Stimulated activated CD4-positive, alpha-beta T cell treated with anti-CD3 and anti-CD28 coated beads, TNF-alpha, amount 100 ng/mL, for 4 hours (primary cell): ENCODE measurements around the gene MYO3B.
"Not testable (repeated sequence)": the region's sequence is repeated elsewhere in the genome, so short reads cannot be mapped to it uniquely, and the experiment has no call there.

Source experiments
- DNase-seq, 3 experiments: peaks; one replicate each; pipeline ENCODE4 v3.0.0-alpha.2; 2020; ENCODE audit warnings: low read depth in 3 of 3

The MYO3B gene

DNA sequence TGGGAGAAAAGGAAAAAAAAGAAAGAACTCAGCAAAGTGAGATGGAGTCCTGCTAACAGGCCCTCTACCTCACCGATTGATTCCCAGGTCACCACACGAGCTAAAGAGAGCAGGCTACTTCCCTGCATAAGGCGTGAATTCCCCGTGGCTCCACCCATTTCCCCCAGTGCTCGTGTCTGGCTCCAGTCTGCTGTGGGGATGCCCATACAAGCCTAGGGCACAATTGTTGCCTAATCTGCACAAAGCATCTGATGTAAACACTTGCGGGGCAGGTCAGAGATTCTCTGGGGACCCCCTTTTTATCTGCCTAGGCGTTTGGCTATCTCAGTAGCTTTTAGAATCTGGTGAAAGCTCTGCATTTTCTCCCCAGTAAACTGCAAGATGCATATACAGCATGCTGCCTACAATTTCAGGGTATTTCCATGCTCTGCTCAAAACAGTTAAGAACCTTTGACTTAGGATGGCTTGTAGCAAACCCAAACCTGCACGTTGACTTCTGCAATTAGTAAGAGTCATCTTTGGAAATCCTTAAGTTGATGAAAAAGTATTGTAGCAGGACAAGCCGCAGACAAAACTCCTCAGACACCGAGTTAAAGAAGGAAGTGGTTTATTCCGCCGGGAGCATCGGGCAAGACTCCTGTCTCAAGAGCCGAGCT, 34.8 kb downstream of the MYO3B start:
- DNase-seq: no peak

DNA sequence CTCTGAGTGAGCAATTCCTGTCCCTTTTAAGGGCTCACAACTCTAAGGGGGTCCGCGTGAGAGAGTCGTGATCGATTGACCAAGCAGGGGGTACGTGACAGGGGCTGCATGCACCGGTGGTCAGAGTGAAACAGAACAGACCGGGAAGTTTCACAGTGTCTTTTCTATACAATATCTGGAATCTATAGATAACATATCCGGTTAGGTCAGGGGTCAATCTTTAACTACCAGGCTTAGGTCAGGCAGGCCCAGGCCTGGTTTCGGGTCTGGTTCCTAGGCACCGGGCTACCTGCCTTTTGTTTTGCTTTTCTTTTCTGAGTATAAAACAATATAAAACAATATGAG, 35.3 kb downstream of the MYO3B start:
- not testable (repeated sequence) for DNase-seq

- no peak for DNase-seq
Observed at GRCh38 chr2:170213651-170214050, 35.7 kb downstream of the MYO3B start.

GRCh38 chr2:170214309-170214948, 36.5 kb downstream of the MYO3B start:
- no peak for DNase-seq

DNA sequence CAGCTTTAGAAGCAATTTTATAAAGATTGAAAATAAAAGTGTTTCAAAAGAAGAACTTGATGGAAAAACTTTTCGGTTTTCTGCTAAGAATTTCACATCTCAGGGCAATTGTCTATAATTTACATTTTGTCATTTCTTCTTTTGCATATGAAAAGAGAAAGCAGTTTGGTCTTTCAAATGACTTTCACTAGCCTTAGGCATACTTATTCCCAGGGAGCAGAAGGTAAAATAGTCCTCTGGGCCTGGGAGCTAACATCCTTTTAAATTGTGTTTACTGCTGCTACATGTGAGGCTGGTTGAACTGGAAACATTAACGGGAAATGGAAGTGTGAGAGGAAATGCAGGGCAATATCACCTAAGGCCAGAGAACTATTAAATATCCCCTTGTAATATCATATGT, 37.1 kb downstream of the MYO3B start:
- no peak for DNase-seq

DNA sequence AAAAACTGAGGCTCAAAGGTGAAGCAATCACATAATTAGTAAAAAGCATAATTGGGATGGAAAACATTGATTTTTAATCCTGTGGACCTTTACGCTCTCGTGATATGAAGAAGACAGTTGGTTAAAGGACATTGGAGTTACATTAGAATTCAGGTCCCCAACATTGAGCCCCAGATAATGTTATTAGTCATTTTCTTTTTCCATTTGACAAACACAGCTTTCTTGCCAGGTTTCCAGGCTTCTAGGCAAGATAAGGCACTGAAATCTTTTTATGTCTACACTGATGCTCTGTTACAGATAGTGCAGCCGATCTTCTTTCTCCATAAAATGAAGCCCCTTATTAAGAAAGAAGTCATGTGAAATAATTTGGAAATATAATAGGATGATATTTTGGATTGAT, 38.5 kb downstream of the MYO3B start:
- no peak for DNase-seq

GRCh38 chr2:170216981-170217380, 39.0 kb downstream of the MYO3B start:
- DNase-seq: no peak

DNA sequence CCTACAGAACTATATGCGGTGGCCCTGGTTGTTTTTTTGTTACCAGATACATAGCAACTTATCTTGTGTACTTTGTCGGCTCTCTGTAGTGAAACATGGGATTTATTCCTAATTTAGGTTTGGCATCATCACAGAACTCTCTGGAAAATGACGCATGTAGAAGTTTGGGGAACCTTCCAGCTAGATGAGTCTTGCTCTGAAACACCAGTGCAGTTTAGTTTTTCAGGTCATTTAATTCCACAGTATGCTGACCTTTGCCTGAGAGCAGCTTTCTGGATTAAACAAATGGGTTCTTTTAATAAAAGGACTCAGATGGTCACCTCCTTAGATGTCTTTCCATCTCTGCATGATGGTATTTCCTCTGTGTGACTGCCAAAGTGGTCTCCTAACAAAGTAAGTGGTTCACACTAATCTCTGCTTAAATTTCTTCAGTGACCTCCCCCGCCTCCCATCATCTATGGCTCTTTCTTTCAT, 39.9 kb downstream of the MYO3B start:
- DNase-seq: no peak

- no peak for DNase-seq
Observed at GRCh38 chr2:170218456-170218855, 40.5 kb downstream of the MYO3B start.

- DNase-seq: no peak
Observed at GRCh38 chr2:170218931-170219330, 41.0 kb downstream of the MYO3B start.

DNA sequence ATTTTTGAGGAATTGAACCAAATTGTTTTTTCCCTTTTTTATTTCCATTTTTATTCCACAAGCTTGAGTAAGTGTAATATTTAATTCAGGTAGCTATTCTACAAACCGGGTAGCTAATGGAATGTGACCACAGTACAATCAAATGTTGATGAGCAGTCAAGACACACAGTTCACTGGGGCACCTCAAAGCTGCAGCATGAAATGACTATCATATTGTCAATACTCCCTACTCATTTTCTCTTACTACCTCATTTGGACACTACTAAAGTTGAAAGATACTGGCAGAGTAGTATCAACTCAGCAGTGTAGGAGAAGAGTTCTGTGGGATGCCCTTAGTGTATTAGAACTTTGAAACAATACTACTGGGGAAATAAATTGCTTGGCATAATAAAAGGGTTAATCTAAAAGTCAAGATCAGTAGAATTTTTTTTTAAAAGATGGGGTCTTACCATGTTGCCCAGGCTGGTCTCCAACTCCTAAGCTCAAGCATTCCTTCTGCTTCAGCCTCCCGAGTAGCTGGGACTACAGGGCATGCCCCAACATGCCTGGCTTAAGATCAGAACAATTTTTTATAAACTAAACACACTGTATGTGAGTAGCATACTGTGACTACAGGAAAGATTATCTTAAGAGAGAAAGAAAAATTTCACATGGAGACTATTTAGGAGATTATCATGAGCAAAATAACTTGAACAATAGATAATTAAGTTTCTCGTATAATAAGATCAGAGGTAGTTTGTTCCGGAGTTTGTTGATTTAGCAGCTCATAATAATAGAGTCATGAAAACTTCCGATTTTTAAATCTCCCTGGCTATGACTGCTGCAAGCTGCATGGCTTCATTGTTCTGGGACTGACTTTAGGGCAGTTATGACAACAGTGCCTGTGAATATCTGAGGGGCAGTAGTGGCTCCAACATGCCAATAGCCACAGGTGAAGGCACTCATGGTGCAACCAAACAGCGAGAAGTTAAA, 43.7 kb downstream of the MYO3B start:
- no peak for DNase-seq

DNA sequence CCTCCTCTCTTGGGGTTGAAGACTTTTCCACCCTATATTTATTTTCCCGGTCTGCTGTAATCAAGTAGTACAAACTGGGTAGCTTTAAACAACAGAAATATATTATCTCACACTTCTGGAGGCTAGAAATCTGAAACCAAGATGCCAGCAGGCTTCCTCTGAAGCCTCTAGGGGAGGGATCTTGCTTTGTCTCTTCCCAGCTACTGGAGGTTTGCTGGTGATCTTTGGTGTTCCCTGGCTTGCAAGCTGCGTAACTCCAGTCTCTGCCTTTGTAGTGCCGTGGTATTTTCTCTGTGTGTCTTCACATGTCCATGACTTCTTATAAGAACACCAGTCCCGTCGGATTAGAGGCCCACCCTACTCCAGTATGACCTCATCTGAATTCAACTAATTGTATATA, 44.4 kb downstream of the MYO3B start:
- DNase-seq: no peak

DNA sequence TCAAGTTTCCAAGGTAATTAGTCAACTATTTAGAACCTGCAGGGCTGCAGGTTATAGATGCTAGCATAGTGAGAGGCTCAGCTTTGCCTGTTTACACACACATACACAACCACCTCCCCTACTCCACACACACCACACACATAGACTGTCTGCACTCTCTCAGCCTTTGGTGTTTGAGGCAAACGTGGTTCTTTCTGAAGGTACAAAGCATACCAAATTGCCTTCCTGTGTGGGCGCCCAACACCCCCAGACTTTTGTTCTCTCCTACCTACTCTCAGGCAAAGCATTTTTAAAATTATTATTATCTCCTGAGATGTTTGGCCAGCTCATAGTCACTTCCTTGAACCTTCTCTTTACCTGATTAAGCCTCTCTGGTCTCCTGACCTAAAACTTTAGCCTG, 44.9 kb downstream of the MYO3B start:
- no peak for DNase-seq

DNA sequence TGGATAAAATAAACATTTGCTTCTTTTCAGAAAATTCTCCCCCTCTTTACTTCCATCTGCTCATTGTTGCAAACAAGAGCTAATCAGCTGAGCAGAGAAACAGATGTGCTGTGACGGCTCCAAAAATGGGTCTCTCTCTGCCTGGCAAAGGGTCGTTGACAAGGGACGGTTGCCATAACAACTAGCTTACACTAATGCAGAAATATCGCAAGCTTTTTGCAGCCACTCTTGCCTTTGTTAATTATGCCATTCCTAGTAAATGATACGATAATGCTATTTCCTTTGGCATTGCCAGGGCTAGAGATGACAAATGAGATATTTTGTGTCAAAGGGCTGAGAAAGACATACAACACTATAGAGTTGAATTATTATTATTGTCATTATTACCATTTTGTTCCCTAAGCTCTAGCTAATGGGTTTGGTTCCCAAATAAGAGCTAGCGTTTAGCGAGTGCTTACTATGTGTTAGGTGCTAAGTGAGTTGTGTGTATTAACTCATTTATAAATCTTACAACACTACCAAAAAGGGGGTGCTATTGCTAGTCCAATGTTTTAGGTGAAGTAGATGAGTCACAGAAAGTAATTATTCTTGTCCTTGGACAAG, 46.8 kb downstream of the MYO3B start:
- no peak for DNase-seq

DNA sequence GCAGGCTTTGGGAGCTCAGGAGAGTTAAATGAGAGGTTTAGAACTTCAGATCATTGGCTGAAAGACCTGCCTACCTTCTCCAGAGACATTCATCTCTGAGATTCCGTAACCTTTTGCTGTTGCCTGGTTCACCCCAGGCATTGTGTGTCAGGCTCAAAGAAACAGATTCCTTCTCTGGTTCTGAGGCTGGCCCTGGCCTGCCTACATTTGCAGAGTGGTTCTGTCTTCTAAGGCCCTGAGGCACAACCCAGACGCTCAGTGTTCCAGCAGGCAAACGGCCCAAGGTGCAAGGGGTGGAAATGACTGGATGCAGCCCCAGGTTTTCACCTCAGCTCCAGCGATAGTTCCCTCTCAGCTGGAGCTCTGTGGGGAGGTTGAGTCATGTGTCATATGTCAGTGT, 48.3 kb downstream of the MYO3B start:
- no peak for DNase-seq

- no peak for DNase-seq
Observed at GRCh38 chr2:170227507-170227947, 49.6 kb downstream of the MYO3B start.

- DNase-seq: no peak
Observed at GRCh38 chr2:170227951-170228350, 50.0 kb downstream of the MYO3B start.

- no peak for DNase-seq
Observed at GRCh38 chr2:170228429-170228828, 50.5 kb downstream of the MYO3B start.

GRCh38 chr2:170229125-170229524, 51.2 kb downstream of the MYO3B start:
- no peak for DNase-seq

GRCh38 chr2:170229744-170230143, 51.8 kb downstream of the MYO3B start:
- DNase-seq: no peak

DNA sequence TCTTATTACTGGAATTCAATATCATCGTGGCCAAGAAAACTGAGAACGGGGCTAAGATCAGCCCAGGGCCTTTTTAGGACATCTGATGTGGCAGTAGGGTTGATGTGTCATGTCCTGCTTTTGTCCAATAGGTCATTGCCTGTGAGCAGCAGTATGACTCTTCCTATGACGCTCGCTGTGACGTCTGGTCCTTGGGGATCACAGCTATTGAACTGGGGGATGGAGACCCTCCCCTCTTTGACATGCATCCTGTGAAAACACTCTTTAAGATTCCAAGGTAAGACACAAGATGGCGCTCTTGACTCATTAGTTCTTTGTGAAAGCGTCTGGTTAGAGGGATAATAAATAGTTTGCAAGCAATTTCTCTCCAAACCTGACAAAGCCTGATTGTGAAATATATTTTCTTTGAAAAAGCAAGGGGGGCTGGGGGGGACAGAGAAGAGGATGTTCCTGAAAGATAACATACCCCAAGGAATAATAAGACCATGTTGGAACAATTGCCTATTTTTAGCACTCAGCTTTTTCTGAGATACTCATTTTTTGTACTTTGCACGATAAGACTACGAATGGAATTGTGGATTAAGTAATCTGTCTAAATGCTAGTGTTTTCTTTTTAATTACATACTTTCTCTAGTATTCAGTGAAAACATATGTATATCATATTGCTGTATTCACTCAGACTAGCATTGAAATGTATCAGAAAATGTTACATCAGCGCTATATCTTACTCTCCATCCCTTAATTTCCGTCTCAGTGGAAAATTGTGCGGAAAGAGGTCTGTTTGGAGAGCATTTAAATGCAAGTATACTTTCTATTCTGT, 58.1 kb downstream of the MYO3B start:
- DNase-seq: no peak
